T-helper 1 cell treated with Interleukin-12 subunit alpha and Interleukin-12 subunit beta and Interleukin-4 antibody, amounts not matched to agents 30 ng/mL and 1 ng/mL, for 36 hours (primary cell): ENCODE results near the gene IFT88. TPM values are rescaled to one million over a fixed set of nuclear protein-coding genes. Genes with fewer than 3 reads are reported as not detected.
"Not testable (repeated sequence)": the region's sequence is repeated elsewhere in the genome, so short reads cannot be mapped to it uniquely, and the experiment has no call there.

Source experiments
- intact Hi-C: fragments of 100-400 bp; cut with micrococcal nuclease; formaldehyde crosslinking; loops from one replicate; pipeline ENCODE4 v1.15.1; 2024
- total RNA-seq: library from RNA; stranded (reverse); gene quantifications from 2 replicates; pipeline ENCODE4 v1.2.3, GENCODE V29; 2022

Gene IFT88
- total RNA-seq, 1 donor from 2014 or later, result 4.6 TPM

GRCh38 chr13:20623000-20623399, 56.0 kb downstream of the IFT88 start:
- intact Hi-C loops, result no loop called here

GRCh38 chr13:20624213-20624612, 57.3 kb downstream of the IFT88 start:
- intact Hi-C loops, result no loop called here

GRCh38 chr13:20633802-20634201, 66.8 kb downstream of the IFT88 start:
- intact Hi-C loops, result no loop called here

- intact Hi-C loops, result no loop called here
Measured at GRCh38 chr13:20636079-20636478, 69.1 kb downstream of the IFT88 start.

GRCh38 chr13:20637811-20638210, 70.9 kb downstream of the IFT88 start:
- intact Hi-C loops, result no loop called here

GRCh38 chr13:20647758-20648157, 80.8 kb downstream of the IFT88 start:
- intact Hi-C loops, result no loop called here

GRCh38 chr13:20652946-20653345, 86.0 kb downstream of the IFT88 start:
- intact Hi-C loops, result no loop called here

- intact Hi-C loops, result no loop called here
Measured at GRCh38 chr13:20654156-20654555, 87.2 kb downstream of the IFT88 start.

- intact Hi-C loops, result no loop called here
Measured at GRCh38 chr13:20658451-20659040, 91.6 kb downstream of the IFT88 start.

GRCh38 chr13:20664351-20664750, 97.4 kb downstream of the IFT88 start:
- intact Hi-C loops, result no loop called here

GRCh38 chr13:20666948-20667347, 100.0 kb downstream of the IFT88 start:
- intact Hi-C loops, result no loop called here

- intact Hi-C loops, result no loop called here
Measured at GRCh38 chr13:20667857-20668437, 101.0 kb downstream of the IFT88 start.

- intact Hi-C loops, result no loop called here
Measured at GRCh38 chr13:20669162-20669561, 102.2 kb downstream of the IFT88 start.

- intact Hi-C loops, result no loop called here
Measured at GRCh38 chr13:20671789-20672188, 104.8 kb downstream of the IFT88 start.

GRCh38 chr13:20672772-20673171, 105.8 kb downstream of the IFT88 start:
- intact Hi-C loops, result no loop called here

- intact Hi-C loops, result no loop called here
Measured at GRCh38 chr13:20673715-20674114, 106.8 kb downstream of the IFT88 start.

- intact Hi-C loops, result no loop called here
Measured at GRCh38 chr13:20676213-20676612, 109.3 kb downstream of the IFT88 start.

GRCh38 chr13:20678606-20679005, 111.6 kb downstream of the IFT88 start:
- intact Hi-C loops, result not testable (repeated sequence)

GRCh38 chr13:20679879-20680278, 112.9 kb downstream of the IFT88 start:
- intact Hi-C loops, result no loop called here

- intact Hi-C loops, result no loop called here
Measured at GRCh38 chr13:20680416-20681080, 113.6 kb downstream of the IFT88 start.

- intact Hi-C loops, result not testable (repeated sequence)
Measured at GRCh38 chr13:20681481-20681880, 114.5 kb downstream of the IFT88 start.

- intact Hi-C loops, result no loop called here
Measured at GRCh38 chr13:20682061-20682460, 115.1 kb downstream of the IFT88 start.

- intact Hi-C loops, result no loop called here
Measured at GRCh38 chr13:20684041-20684440, 117.1 kb downstream of the IFT88 start.
